ENCODE data around the gene ZFYVE27.

- TF ChIP-seq CTCF (IDR thresholded peaks at IDR 0.05; ENCODE audit: low read length) = no peak
- no peak for TF ChIP-seq EZH2 (optimal IDR thresholded peaks at IDR 0.05; ENCODE audit: low read depth, low read length)
These were observed 25.0 kb upstream of the ZFYVE27 start for GRCh38 chr10:97711640-97712572.

Measured in MM.1S (cell line).